ENCODE results near the gene AKIRIN2. TPM values are rescaled to one million over a fixed set of nuclear protein-coding genes. Genes with fewer than 3 reads are reported as not detected.

Gene AKIRIN2
- total and polyA plus RNA-seq, 10 of the 15 experiments (the other 5 are each of a cell fraction or from before 2014, with no cell fraction given): 12.7 to 82.2 (median 42.6) TPM

DNA sequence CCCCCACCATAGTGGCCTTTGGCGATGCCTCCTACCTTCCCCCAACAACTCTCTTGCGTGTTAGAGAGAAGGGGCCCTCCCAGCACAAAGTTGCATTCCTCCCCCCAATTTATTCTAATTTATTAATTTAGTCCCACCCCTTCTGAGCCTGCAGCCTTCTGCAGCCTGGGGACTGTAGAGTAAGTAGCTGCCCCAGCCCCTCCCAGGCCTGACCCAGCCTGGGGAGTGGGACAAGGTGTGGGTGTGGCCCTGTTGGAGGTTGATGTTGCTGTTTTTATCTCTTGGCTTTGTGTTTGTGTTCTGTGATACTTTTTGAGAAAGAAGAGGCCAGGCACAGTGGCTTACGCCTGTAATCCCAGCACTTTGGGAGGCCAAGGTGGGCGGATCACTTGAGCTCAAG is 62.7 kb downstream of the AKIRIN2 start:
- no peak for ATAC-seq
- BruUV-seq (replicated peaks): no TSS peak
- FAIRE-seq: no peak
- intact Hi-C loops (cut with micrococcal nuclease; ENCODE audit: unreplicated experiment) (no loop called here), in situ Hi-C loops (cut with MboI) (no loop called here)
- DNase-seq (ENCODE audit: low read depth, low spot score): no peak
- 97% methylated on average over 4 of the region's 4 CpGs for WGBS (ENCODE audit: insufficient coverage, insufficient replicate concordance, low lambda C conversion rate, missing lambda C conversion rate)
- TF ChIP-seq MYB (IDR thresholded peaks at IDR 0.05; ENCODE audit: borderline replicate concordance, low read depth, low read length): no peak
- no peak for TF ChIP-seq EED (IDR thresholded peaks at IDR 0.05; ENCODE audit: low read depth)
- TF ChIP-seq NR2C2 (IDR thresholded peaks at IDR 0.05; ENCODE audit: borderline replicate concordance, control insufficient read depth, insufficient read length, low read depth): no peak
- no peak for TF ChIP-seq NBN (IDR thresholded peaks at IDR 0.05)
- TF ChIP-seq PRDM15 (CRISPR knock-in tag; IDR thresholded peaks at IDR 0.05): no peak
- TF ChIP-seq HDGF (IDR thresholded peaks at IDR 0.05): no peak
- ChIA-PET CTCF (no interaction called here), RAD21 (ENCODE audit: unreplicated experiment) (interaction anchor here (0.6 to 1.7 kb wide), 4 partner anchors 11 to 1279 kb away, joined by 3 to 5 read pairs (median 5); no protein-coding TSS in a partner anchor), POLR2A (interaction anchor here (1.4 kb wide), 1 partner anchor 9 kb away, joined by 3 read pairs; no protein-coding TSS in a partner anchor), SMC1A (ENCODE audit: uncharacterized antibody, unreplicated experiment) (no interaction called here)
- Histone ChIP-seq H2AFZ (ENCODE audit: control insufficient read depth, low read depth, low read length) (no peak overlapping the region), H3K4me1 (ENCODE audit: control insufficient read depth, insufficient read depth, low read length) (no peaks in the 10 kb centered on the region), H3K79me2 (ENCODE audit: control insufficient read depth, insufficient read depth, low read length) (no peaks in the 10 kb centered on the region), H3K9ac (ENCODE audit: control insufficient read depth, insufficient read depth, low read length) (no peak overlapping the region), H3K27me3 (replicated peaks in 1 of 2; ENCODE audit: control insufficient read depth in 2 of 2, insufficient read depth in 2 of 2, low read length in 1 of 2) (no peaks in the 10 kb centered on the region), H3K4me2 (ENCODE audit: control insufficient read depth, insufficient read depth) (no peak overlapping the region), H3K4me3 (no peak overlapping the region), H3K27ac (ENCODE audit: control insufficient read depth, insufficient read depth) (no peak overlapping the region), H4K20me1 (ENCODE audit: control insufficient read depth, insufficient read depth) (no peaks in the 10 kb centered on the region), H3K36me3 (ENCODE audit: control insufficient read depth in 2 of 2, insufficient read depth in 2 of 2, low read length in 1 of 2) (peaks cover 0 to 20% of the 10 kb centered on the region in 2 experiments; a peak in 3 of 4 replicates), H3K9me3 (replicated peaks; ENCODE audit: control insufficient read depth, insufficient read depth, low read length) (no peaks in the 10 kb centered on the region)

Data from GM12878 (cell line).